Measurements from ENCODE around the gene STK32B. TPM values are rescaled to one million over a fixed set of nuclear protein-coding genes. Genes with fewer than 3 reads are reported as not detected.

STK32B gene
- total and polyA plus RNA-seq, 11 donors, result 0.08 to 2.0 (median 0.25) TPM

DNA sequence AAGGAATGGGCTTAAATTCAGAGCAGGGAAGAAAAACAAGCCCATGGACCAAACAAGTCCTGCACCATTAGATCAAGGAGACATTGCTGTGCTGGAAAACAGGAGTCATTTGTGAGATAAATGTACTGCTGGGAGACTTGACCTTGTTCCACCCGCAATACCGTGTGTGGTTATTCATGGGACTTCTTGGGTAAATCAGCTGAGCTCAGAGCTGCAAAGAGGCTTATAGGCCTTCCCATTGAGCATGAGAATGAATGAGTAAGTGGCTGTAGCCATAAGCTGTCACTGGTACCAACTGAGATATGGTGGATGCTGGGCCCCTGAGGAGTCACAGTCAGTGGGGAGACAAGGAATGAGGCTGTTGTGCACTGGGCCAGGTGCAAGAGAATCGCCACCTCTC, 29.7 kb upstream of the STK32B start:
- Histone ChIP-seq H3K27me3 (peaks cover 8 to 32% (median 22%) of the 10 kb centered on the region in 9 donors), H3K27ac (no peak overlapping the region), H3K4me1 (peaks cover 0 to 10% (median 0%) of the 10 kb centered on the region in 12 donors), H3K9me3 (peaks cover 0 to 11% (median 0%) of the 10 kb centered on the region in 12 donors), H3K36me3 (no peaks in the 10 kb centered on the region), H3K4me3 (no peak overlapping the region)
- TF ChIP-seq, protein P1, sequence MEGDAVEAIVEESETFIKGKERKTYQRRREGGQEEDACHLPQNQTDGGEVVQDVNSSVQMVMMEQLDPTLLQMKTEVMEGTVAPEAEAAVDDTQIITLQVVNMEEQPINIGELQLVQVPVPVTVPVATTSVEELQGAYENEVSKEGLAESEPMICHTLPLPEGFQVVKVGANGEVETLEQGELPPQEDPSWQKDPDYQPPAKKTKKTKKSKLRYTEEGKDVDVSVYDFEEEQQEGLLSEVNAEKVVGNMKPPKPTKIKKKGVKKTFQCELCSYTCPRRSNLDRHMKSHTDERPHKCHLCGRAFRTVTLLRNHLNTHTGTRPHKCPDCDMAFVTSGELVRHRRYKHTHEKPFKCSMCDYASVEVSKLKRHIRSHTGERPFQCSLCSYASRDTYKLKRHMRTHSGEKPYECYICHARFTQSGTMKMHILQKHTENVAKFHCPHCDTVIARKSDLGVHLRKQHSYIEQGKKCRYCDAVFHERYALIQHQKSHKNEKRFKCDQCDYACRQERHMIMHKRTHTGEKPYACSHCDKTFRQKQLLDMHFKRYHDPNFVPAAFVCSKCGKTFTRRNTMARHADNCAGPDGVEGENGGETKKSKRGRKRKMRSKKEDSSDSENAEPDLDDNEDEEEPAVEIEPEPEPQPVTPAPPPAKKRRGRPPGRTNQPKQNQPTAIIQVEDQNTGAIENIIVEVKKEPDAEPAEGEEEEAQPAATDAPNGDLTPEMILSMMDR (IDR thresholded peaks at IDR 0.05), result no peak
- no peak for TF ChIP-seq POLR2A (IDR thresholded peaks at IDR 0.05)
- intact Hi-C loops (cut with DNase I), result no loop called here
- 72 to 84% (median 77%) methylated on average over 3 of the region's 3 CpGs for WGBS, 4 donors
- ATAC-seq, result no peak
- no peak for DNase-seq

DNA sequence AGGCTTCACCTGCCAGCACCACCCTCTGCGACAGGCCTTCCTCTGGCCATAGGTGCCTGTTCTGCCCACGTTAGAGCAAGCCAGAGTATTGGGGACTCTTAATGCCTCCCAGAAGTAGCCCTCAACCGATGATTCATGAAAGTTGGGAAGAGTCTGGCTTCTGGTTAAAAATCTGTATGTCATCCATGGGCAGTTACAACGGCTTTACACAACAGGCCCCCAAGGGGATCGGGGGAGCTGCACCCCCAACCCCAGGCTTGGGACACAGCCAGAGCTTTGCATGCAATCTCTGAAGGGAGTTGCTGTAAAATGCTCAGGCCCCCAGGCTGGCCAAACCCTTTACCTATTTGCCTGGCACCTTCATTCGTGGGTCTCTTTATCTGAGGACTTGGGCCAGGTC, 26.6 kb upstream of the STK32B start:
- 69 to 76% (median 72%) methylated on average over 4 to 6 of the region's 6 CpGs for WGBS, 4 donors
- peaks cover 0 to 13% (median 6%) of the 10 kb centered on the region in 9 donors for H3K27me3 ChIP-seq
- peaks cover 0 to 11% (median 0%) of the 10 kb centered on the region in 12 donors for H3K9me3 ChIP-seq
- TF ChIP-seq, protein P1 (IDR thresholded peaks at IDR 0.05), result no peak
- no peak for TF ChIP-seq POLR2A (IDR thresholded peaks at IDR 0.05)
- intact Hi-C loops (cut with DNase I), result no loop called here
- H3K4me1 ChIP-seq, result no peaks in the 10 kb centered on the region
- H3K27ac ChIP-seq, result peak overlapping the region in 1 of 12 donors; percentile 37
- ATAC-seq (no peak), DNase-seq (no peak)
- H3K36me3 ChIP-seq, result no peaks in the 10 kb centered on the region
- no peak overlapping the region for H3K4me3 ChIP-seq

DNA sequence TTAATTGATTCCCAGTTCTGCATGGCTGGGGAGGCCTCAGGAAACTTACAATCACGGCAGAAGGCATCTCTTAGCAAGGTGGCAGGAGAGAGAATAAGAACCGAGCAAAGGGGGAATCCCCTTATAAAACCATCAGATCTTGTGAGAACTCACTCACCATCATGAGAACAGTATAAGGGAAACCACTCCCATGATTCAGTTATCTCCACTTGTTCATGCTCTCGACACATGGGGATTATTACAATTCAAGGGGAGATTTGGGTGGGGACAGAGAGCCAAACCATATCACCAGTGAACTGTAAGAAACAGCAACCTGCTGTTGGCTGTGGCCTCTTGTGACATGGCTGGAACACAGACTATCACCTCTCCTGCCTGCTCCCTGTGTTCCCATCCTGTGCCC, 24.9 kb upstream of the STK32B start:
- H3K36me3 ChIP-seq, result no peaks in the 10 kb centered on the region
- H3K4me3 ChIP-seq, result no peak overlapping the region
- 74 to 80% (median 78%) methylated on average over 3 of the region's 3 CpGs for WGBS, 4 donors
- no peak overlapping the region for H3K27ac ChIP-seq
- peaks cover 0 to 7% (median 0%) of the 10 kb centered on the region in 9 donors for H3K27me3 ChIP-seq
- H3K9me3 ChIP-seq, result peaks cover 0 to 11% (median 0%) of the 10 kb centered on the region in 12 donors
- no peak for TF ChIP-seq POLR2A (IDR thresholded peaks at IDR 0.05)
- TF ChIP-seq, protein P1 (IDR thresholded peaks at IDR 0.05), result no peak
- no peak for DNase-seq
- no peak for ATAC-seq
- intact Hi-C loops (cut with DNase I), result no loop called here
- peaks cover 0 to 10% (median 0%) of the 10 kb centered on the region in 12 donors for H3K4me1 ChIP-seq

DNA sequence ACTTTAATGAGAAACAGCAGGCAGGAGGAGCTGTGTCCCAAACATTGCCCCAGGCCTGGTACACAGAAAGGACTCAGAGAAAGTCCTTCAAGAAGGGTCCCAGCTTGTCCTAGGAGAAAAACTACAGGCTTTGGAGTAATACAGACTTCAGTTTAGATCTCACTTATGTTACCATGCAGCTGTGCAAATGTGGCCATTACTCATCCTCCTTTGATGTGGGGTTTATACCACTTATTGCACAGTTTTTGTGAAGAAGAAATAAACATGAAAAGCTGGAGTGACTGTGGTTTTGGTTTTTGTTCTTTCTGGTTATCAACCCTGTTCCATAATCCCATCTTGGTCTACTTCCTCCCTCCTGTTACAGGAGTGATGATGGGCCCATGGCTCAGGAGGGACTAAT, 23.9 kb upstream of the STK32B start:
- TF ChIP-seq POLR2A (IDR thresholded peaks at IDR 0.05), result no peak
- TF ChIP-seq, protein P1 (IDR thresholded peaks at IDR 0.05), result no peak
- peaks cover 0 to 7% (median 0%) of the 10 kb centered on the region in 9 donors for H3K27me3 ChIP-seq
- H3K4me1 ChIP-seq, result peaks cover 0 to 10% (median 0%) of the 10 kb centered on the region in 12 donors
- DNase-seq (no peak), ATAC-seq (no peak)
- no peak overlapping the region for H3K27ac ChIP-seq
- peaks cover 0 to 11% (median 0%) of the 10 kb centered on the region in 12 donors for H3K9me3 ChIP-seq
- no peak overlapping the region for H3K4me3 ChIP-seq
- no peaks in the 10 kb centered on the region for H3K36me3 ChIP-seq
- intact Hi-C loops (cut with DNase I), result no loop called here

Data from heart left ventricle (tissue), 16 donors.